Non-pigmented ciliary epithelial cell (primary cell): Measurements from ENCODE around the gene VAV2.
A peak's percentile ranks its signal among the peaks of the same experiment; 100 is the strongest.

Experiments
- DNase-seq: peaks from one replicate; pipeline ENCODE4 v3.0.0-alpha.2; 2010; ENCODE audit warnings: low read depth

Gene VAV2

GRCh38 chr9:133796562-133796961 lies 195.6 kb downstream of the VAV2 start:
- DNase-seq: no peak

GRCh38 chr9:133795049-133795448 lies 197.1 kb downstream of the VAV2 start:
- no peak for DNase-seq

GRCh38 chr9:133794016-133794760 lies 197.9 kb downstream of the VAV2 start:
- DNase-seq: no peak

GRCh38 chr9:133793471-133793870 lies 198.7 kb downstream of the VAV2 start:
- no peak for DNase-seq

GRCh38 chr9:133792721-133793470 lies 199.2 kb downstream of the VAV2 start:
- DNase-seq: peak; percentile 28

- DNase-seq: no peak
Measured at GRCh38 chr9:133791735-133792649, 200.1 kb downstream of the VAV2 start.

- DNase-seq: no peak
Measured at GRCh38 chr9:133791069-133791468, 201.1 kb downstream of the VAV2 start.

- no peak for DNase-seq
Measured at GRCh38 chr9:133789778-133790177, 202.3 kb downstream of the VAV2 start.

- no peak for DNase-seq
Measured at GRCh38 chr9:133788819-133789717, 203.1 kb downstream of the VAV2 start.

- DNase-seq: no peak
Measured at GRCh38 chr9:133788045-133788818, 203.9 kb downstream of the VAV2 start.

GRCh38 chr9:133787754-133788025 lies 204.4 kb downstream of the VAV2 start:
- no peak for DNase-seq

- DNase-seq: no peak
Measured at GRCh38 chr9:133786907-133787753, 205.0 kb downstream of the VAV2 start.

GRCh38 chr9:133786371-133786753 lies 205.8 kb downstream of the VAV2 start:
- DNase-seq: no peak

- DNase-seq: no peak
Measured at GRCh38 chr9:133785753-133786370, 206.3 kb downstream of the VAV2 start.

GRCh38 chr9:133784731-133785561 lies 207.2 kb downstream of the VAV2 start:
- no peak for DNase-seq

GRCh38 chr9:133783331-133783731 lies 208.8 kb downstream of the VAV2 start:
- no peak for DNase-seq

- no peak for DNase-seq
Measured at GRCh38 chr9:133782157-133783130, 209.7 kb downstream of the VAV2 start.

- no peak for DNase-seq
Measured at GRCh38 chr9:133781828-133782135, 210.3 kb downstream of the VAV2 start.
